Fibroblast of lung (primary cell): ENCODE results near the gene OR6S1.

Experiments
- CTCF ChIP-seq, 2 donors: IDR thresholded peaks in 1 of 2; conservative IDR thresholded peaks in 1 of 2; 1 replicate in 1 of 2; 2 replicates in 1 of 2; pipeline ENCODE4 v1.5.1; 2011 to 2012; ENCODE audit warnings: low read length in 2 of 2, control low read depth in 1 of 2, inconsistent platforms in 1 of 2, low read depth in 1 of 2, mild to moderate bottlenecking in 1 of 2
- EZH2 ChIP-seq: IDR thresholded peaks from 2 replicates; pipeline ENCODE4 v1.5.1; 2012; ENCODE audit warnings: low read length, control low read depth, mild to moderate bottlenecking; ENCODE audit errors: missing control alignments

GRCh38 chr14:20620798-20621478 is 20.6 kb downstream of the OR6S1 start:
- TF ChIP-seq CTCF (conservative IDR thresholded peaks at IDR 0.05 in 1 of 2, IDR thresholded peaks at IDR 0.05 in 1 of 2; ENCODE audit: low read depth in 1 of 2, low read length in 2 of 2) (no peak), EZH2 (no peak)
